IMR-90 (cell line): ENCODE data around the gene ZRANB3. TPM values are rescaled to one million over a fixed set of nuclear protein-coding genes. Genes with fewer than 3 reads are reported as not detected.

Experiments
- ATAC-seq: fragments of 200-7000 bp; cut with Tn5 transposase; 2 replicates; pipeline ENCODE4 v1.9.1; 2020; ENCODE audit warnings: low read depth, mild to moderate bottlenecking, moderate library complexity
- BruUV-seq: library from RNA; stranded (reverse); fragments of 400-500 nt; replicated peaks from 2 replicates; lab custom pipeline; 2021; lab: Mats Ljungman, UMichigan
- CTCF ChIA-PET: fragments of 300-600 bp; formaldehyde crosslinking; extraction: SDS; loops from one replicate; lab custom pipeline; 2021; ENCODE audit warnings: antibody characterized with exemption; lab: Yijun Ruan, JAX
- POLR2A ChIA-PET: fragments of 300-600 bp; sonication (Branson Sonifier 250); formaldehyde crosslinking; loops from one replicate; lab custom pipeline; 2022; ENCODE audit warnings: antibody characterized with exemption; ENCODE audit not compliant: unreplicated experiment; lab: Charles Lee
- DNase-seq: peaks from one replicate; pipeline ENCODE4 v3.0.0; 2013
- H2AFZ ChIP-seq: replicated peaks from 2 replicates; pipeline ENCODE3; 2013; ENCODE audit warnings: low read length, mild to moderate bottlenecking; ENCODE audit not compliant: poor library complexity
- H2AK5ac ChIP-seq: 2 replicates; pipeline ENCODE4 v1.6.1; 2013; ENCODE audit warnings: low read depth, low read length, inconsistent platforms
- H2AK9ac ChIP-seq: replicated peaks from 2 replicates; pipeline ENCODE3; 2013; ENCODE audit warnings: mild to moderate bottlenecking, low read depth, low read length, moderate library complexity; ENCODE audit not compliant: poor library complexity
- H2BK120ac ChIP-seq: 2 replicates; pipeline ENCODE4 v1.6.1; 2013; ENCODE audit warnings: low read depth, low read length, inconsistent platforms
- H2BK15ac ChIP-seq: 3 replicates; pipeline ENCODE4 v1.6.1; 2013; ENCODE audit warnings: low read depth, low read length, inconsistent platforms
- H2BK20ac ChIP-seq: 2 replicates; pipeline ENCODE4 v1.6.1; 2013; ENCODE audit warnings: low read depth, mild to moderate bottlenecking, inconsistent platforms, low read length, moderate library complexity
- H2BK5ac ChIP-seq: 2 replicates; pipeline ENCODE4 v1.6.1; 2013; ENCODE audit warnings: mild to moderate bottlenecking, low read depth, low read length, inconsistent platforms; ENCODE audit not compliant: poor library complexity, severe bottlenecking
- H3K14ac ChIP-seq: replicated peaks from 2 replicates; pipeline ENCODE4 v1.6.1; 2013; ENCODE audit warnings: low read depth, low read length, inconsistent platforms
- H3K18ac ChIP-seq: 2 replicates; pipeline ENCODE4 v1.6.1; 2013; ENCODE audit warnings: low read depth, low read length, control low read depth
- H3K23ac ChIP-seq: 2 replicates; pipeline ENCODE4 v1.6.1; 2013; ENCODE audit warnings: low read depth, low read length, inconsistent platforms
- H3K27ac ChIP-seq: 2 replicates; pipeline ENCODE4 v1.5.1; 2013; ENCODE audit warnings: mild to moderate bottlenecking, control low read depth, low read length; ENCODE audit not compliant: insufficient read depth
- H3K27me3 ChIP-seq: 2 replicates; pipeline ENCODE4 v1.6.1; 2013; ENCODE audit warnings: low read length; ENCODE audit not compliant: control insufficient read depth, insufficient read depth
- H3K36me3 ChIP-seq: 2 replicates; pipeline ENCODE4 v1.6.1; 2013; ENCODE audit warnings: low read length, mixed read lengths; ENCODE audit not compliant: control insufficient read depth, insufficient read depth
- H3K4ac ChIP-seq: 2 replicates; pipeline ENCODE4 v1.6.1; 2013; ENCODE audit warnings: low read depth, low read length, inconsistent platforms
- H3K4me1 ChIP-seq: 2 replicates; pipeline ENCODE4 v1.6.1; 2013; ENCODE audit warnings: low read length, mixed read lengths; ENCODE audit not compliant: control insufficient read depth, insufficient read depth
- H3K4me2 ChIP-seq: 2 replicates; pipeline ENCODE4 v1.6.1; 2013; ENCODE audit warnings: low read depth, mild to moderate bottlenecking, control low read depth, low read length, moderate library complexity
- H3K4me3 ChIP-seq: 2 replicates; pipeline ENCODE4 v1.5.1; 2013; ENCODE audit warnings: low read depth, mild to moderate bottlenecking, control low read depth, low read length, moderate library complexity; ENCODE audit not compliant: insufficient read depth
- H3K56ac ChIP-seq: 2 replicates; pipeline ENCODE4 v1.6.1; 2013; ENCODE audit warnings: low read length, inconsistent platforms; ENCODE audit not compliant: insufficient read depth; ENCODE audit errors: extremely low read depth
- H3K79me1 ChIP-seq, 2 experiments: 2 replicates each; pipeline ENCODE4 v1.6.1; 2013; ENCODE audit warnings: low read length in 2 of 2, inconsistent platforms in 1 of 2, low read depth in 1 of 2
- H3K9ac ChIP-seq: 2 replicates; pipeline ENCODE4 v1.6.1; 2013; ENCODE audit warnings: low read depth, low read length, control low read depth
- H3K9me1 ChIP-seq: 2 replicates; pipeline ENCODE4 v1.6.1; 2013; ENCODE audit warnings: low read length, inconsistent platforms; ENCODE audit not compliant: insufficient read depth
- H3K9me3 ChIP-seq: 2 replicates; pipeline ENCODE4 v1.6.1; 2013; ENCODE audit warnings: low read length; ENCODE audit not compliant: control insufficient read depth, insufficient read depth
- H4K20me1 ChIP-seq: 2 replicates; pipeline ENCODE4 v1.6.1; 2013; ENCODE audit warnings: low read length, inconsistent platforms; ENCODE audit not compliant: insufficient read depth
- H4K5ac ChIP-seq: 2 replicates; pipeline ENCODE4 v1.6.1; 2013; ENCODE audit warnings: mild to moderate bottlenecking, low read depth, low read length, control low read depth
- H4K8ac ChIP-seq, 2 experiments: 2 replicates each; pipeline ENCODE4 v1.6.1; 2013; ENCODE audit warnings: low read depth in 2 of 2, low read length in 2 of 2, control low read depth in 1 of 2, inconsistent platforms in 1 of 2
- H4K91ac ChIP-seq: 2 replicates; pipeline ENCODE4 v1.6.1; 2013; ENCODE audit warnings: low read depth, low read length, inconsistent platforms; ENCODE audit not compliant: insufficient read depth
- FOS ChIP-seq: fragments of 150-350 bp; IDR thresholded peaks from 2 replicates; pipeline ENCODE4 v1.6.1; 2016; ENCODE audit warnings: low read depth, low read length
- RFX5 ChIP-seq: IDR thresholded peaks from 2 replicates; pipeline ENCODE4 v1.8.0; 2012; ENCODE audit warnings: low read depth, mild to moderate bottlenecking, low read length, moderate library complexity
- SMC3 ChIP-seq: fragments of 150-350 bp; IDR thresholded peaks from 2 replicates; pipeline ENCODE4 v1.6.1; 2016; ENCODE audit warnings: low read depth, mild to moderate bottlenecking, antibody characterized with exemption, low read length, moderate library complexity
- dilution Hi-C: fragments of 300-500 bp; cut with HindIII; formaldehyde crosslinking; loops from one replicate; pipeline ENCODE4 v1.14.3; 2018; ENCODE audit warnings: low sequenced_read_pairs; ENCODE audit not compliant: unreplicated experiment
- in situ Hi-C: fragments of 300-500 bp; cut with MboI; formaldehyde crosslinking; loops from 3 replicates; pipeline ENCODE4 v1.14.3; 2019; ENCODE audit warnings: low sequenced_read_pairs, inconsistent platforms, mixed read lengths
- intact Hi-C: fragments of 100-400 bp; cut with micrococcal nuclease; formaldehyde crosslinking; loops from 2 replicates; pipeline ENCODE4 v1.10.0; 2022
- polyA plus RNA-seq, 3 experiments: library from polyadenylated mRNA; depleted of rRNA; stranded (reverse); fragments of >200 nt; gene quantifications; 2 replicates each; pipeline ENCODE4 v1.2.3, GENCODE V29; 2012; ENCODE audit warnings: low replicate concordance in 1 of 3
- total RNA-seq: library from RNA; depleted of rRNA; stranded (reverse); fragments of >200 nt; gene quantifications from 2 replicates; pipeline ENCODE4 v1.2.3, GENCODE V29; 2012
- TF ChIP-seq, protein P1 (sequence below): conservative IDR thresholded peaks from 2 replicates; pipeline ENCODE4 v1.5.1; 2012; ENCODE audit warnings: mild to moderate bottlenecking, low read depth, low read length, improper control_type of control experiment

The ZRANB3 gene
- total and polyA plus RNA-seq, 2 of the 4 experiments (the other 2 are of a cell fraction): 3.4 to 9.3 TPM

- CTCF ChIA-PET: no interaction called here
Measured at GRCh38 chr2:135119582-135119981, 411.4 kb downstream of the ZRANB3 start.

More at GRCh38 chr2:135119582-135119981, 411.4 kb downstream of the ZRANB3 start:
- Histone ChIP-seq H3K79me1 (peaks cover 8 to 20% of the 10 kb centered on the region in 2 experiments; a peak in 3 of 4 replicates), H4K91ac (no peak overlapping the region), H3K9me1 (no peaks in the 10 kb centered on the region), H2BK5ac (no peak overlapping the region), H4K20me1 (no peaks in the 10 kb centered on the region), H3K56ac (no peak overlapping the region), H3K27me3 (no peaks in the 10 kb centered on the region), H3K4ac (no peak overlapping the region), H3K4me3 (no peak overlapping the region), H3K9ac (no peak overlapping the region), H3K9me3 (no peaks in the 10 kb centered on the region), H4K5ac (no peak overlapping the region), H3K4me2 (no peak overlapping the region), H3K14ac (no peak overlapping the region), H3K36me3 (peaks cover 6% of the 10 kb centered on the region; the same call in 1 of the 2 replicates), H2AFZ (no peak overlapping the region), H2BK20ac (no peak overlapping the region), H3K23ac (no peak overlapping the region), H2AK5ac (no peak overlapping the region), H3K18ac (no peak overlapping the region), H2BK15ac (no peak overlapping the region), H2BK120ac (no peak overlapping the region), H3K27ac (no peak overlapping the region), H4K8ac (no peak overlapping the region), H3K4me1 (peaks cover 2% of the 10 kb centered on the region; the same call in 1 of the 2 replicates), H2AK9ac (no peak overlapping the region)
- no peak for ATAC-seq
- TF ChIP-seq RFX5: no peak
- no peak for TF ChIP-seq FOS
- TF ChIP-seq SMC3: no peak
- TF ChIP-seq, protein P1, sequence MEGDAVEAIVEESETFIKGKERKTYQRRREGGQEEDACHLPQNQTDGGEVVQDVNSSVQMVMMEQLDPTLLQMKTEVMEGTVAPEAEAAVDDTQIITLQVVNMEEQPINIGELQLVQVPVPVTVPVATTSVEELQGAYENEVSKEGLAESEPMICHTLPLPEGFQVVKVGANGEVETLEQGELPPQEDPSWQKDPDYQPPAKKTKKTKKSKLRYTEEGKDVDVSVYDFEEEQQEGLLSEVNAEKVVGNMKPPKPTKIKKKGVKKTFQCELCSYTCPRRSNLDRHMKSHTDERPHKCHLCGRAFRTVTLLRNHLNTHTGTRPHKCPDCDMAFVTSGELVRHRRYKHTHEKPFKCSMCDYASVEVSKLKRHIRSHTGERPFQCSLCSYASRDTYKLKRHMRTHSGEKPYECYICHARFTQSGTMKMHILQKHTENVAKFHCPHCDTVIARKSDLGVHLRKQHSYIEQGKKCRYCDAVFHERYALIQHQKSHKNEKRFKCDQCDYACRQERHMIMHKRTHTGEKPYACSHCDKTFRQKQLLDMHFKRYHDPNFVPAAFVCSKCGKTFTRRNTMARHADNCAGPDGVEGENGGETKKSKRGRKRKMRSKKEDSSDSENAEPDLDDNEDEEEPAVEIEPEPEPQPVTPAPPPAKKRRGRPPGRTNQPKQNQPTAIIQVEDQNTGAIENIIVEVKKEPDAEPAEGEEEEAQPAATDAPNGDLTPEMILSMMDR: no peak
- DNase-seq: no peak
- POLR2A ChIA-PET: no interaction called here
- no TSS peak for BruUV-seq
- dilution Hi-C loops: no loop called here
- in situ Hi-C loops: no loop called here
- intact Hi-C loops: no loop called here
